Sigmoid colon (tissue), 4 donors: ENCODE measurements around the gene TMEM86A.

Experiments
- POLR2A ChIP-seq, 2 donors: fragments of 450-650 bp; IDR thresholded peaks; one replicate each; pipeline ENCODE4 v1.6.1; 2016; ENCODE audit warnings: antibody characterized with exemption in 2 of 2, mild to moderate bottlenecking in 2 of 2, moderate library complexity in 2 of 2
- POLR2AphosphoS5 ChIP-seq, 4 donors: sonication (generic); formaldehyde crosslinking; IDR thresholded peaks; one replicate each; pipeline ENCODE4 v1.6.1; 2017; ENCODE audit warnings: antibody characterized with exemption in 4 of 4
- TF ChIP-seq, protein P1 (sequence below), 4 experiments: fragments of 450-650 bp in 3 of 4; fragments of 200-600 bp in 1 of 4; IDR thresholded peaks; one replicate each; pipeline ENCODE4 v1.5.1; 2016 to 2019; ENCODE audit warnings: antibody characterized with exemption in 4 of 4, mild to moderate bottlenecking in 3 of 4, moderate library complexity in 2 of 4

DNA sequence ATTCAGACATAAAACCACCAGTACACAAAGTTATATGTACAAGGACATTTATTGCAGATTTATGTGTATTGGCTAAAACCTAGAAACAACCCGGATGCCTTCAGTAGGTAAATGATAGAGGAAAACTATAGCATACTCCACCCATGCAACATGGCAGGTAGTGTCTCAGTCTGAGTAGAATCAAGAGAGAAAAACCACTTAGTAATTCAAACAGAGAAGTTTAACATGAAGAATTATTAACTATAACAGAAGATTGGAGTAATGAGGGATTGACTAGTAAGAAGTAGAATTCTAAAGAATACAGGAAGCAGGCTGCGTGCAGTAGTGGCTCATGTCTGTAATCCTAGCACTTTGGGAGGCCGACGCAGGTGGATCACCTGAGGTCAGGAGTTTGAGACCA, 48.2 kb upstream of the TMEM86A start:
- TF ChIP-seq POLR2A (IDR thresholded peaks at IDR 0.05): no peak
- TF ChIP-seq, protein P1, sequence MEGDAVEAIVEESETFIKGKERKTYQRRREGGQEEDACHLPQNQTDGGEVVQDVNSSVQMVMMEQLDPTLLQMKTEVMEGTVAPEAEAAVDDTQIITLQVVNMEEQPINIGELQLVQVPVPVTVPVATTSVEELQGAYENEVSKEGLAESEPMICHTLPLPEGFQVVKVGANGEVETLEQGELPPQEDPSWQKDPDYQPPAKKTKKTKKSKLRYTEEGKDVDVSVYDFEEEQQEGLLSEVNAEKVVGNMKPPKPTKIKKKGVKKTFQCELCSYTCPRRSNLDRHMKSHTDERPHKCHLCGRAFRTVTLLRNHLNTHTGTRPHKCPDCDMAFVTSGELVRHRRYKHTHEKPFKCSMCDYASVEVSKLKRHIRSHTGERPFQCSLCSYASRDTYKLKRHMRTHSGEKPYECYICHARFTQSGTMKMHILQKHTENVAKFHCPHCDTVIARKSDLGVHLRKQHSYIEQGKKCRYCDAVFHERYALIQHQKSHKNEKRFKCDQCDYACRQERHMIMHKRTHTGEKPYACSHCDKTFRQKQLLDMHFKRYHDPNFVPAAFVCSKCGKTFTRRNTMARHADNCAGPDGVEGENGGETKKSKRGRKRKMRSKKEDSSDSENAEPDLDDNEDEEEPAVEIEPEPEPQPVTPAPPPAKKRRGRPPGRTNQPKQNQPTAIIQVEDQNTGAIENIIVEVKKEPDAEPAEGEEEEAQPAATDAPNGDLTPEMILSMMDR (IDR thresholded peaks at IDR 0.05): no peak
- TF ChIP-seq POLR2AphosphoS5 (IDR thresholded peaks at IDR 0.05): no peak
